GM23338 (cell line): ENCODE data around the gene TLR9. TPM values are rescaled to one million over a fixed set of nuclear protein-coding genes. Genes with fewer than 3 reads are reported as not detected.

Experiments used
- ATAC-seq: fragments of 200-7000 bp; cut with Tn5 transposase; 3 replicates; pipeline ENCODE4 v1.9.1; 2020
- DNase-seq: peaks from one replicate; pipeline ENCODE4 v3.0.0-alpha.2; 2015; ENCODE audit warnings: low spot score
- H2AFZ ChIP-seq: fragments of 200-600 bp; sonication (generic); 2 replicates; pipeline ENCODE4 v1.8.0; 2016; ENCODE audit warnings: antibody characterized with exemption, mild to moderate bottlenecking, moderate library complexity
- H3F3A ChIP-seq: fragments of 200-600 bp; sonication (generic); replicated peaks from 2 replicates; pipeline ENCODE4 v1.8.0; 2017; ENCODE audit warnings: antibody characterized with exemption, mixed run types, low read depth
- H3K27ac ChIP-seq: fragments of 200-600 bp; sonication (generic); 2 replicates; pipeline ENCODE4 v1.6.1; 2016; ENCODE audit warnings: low read depth
- H3K27me3 ChIP-seq: fragments of 200-600 bp; sonication (generic); 2 replicates; pipeline ENCODE4 v1.8.0; 2016; ENCODE audit warnings: mild to moderate bottlenecking, mixed run types, moderate library complexity; ENCODE audit not compliant: insufficient read depth
- H3K36me3 ChIP-seq: fragments of 200-600 bp; sonication (generic); 2 replicates; pipeline ENCODE4 v1.8.0; 2016; ENCODE audit warnings: mild to moderate bottlenecking; ENCODE audit not compliant: insufficient read depth
- H3K4me1 ChIP-seq: fragments of 200-600 bp; sonication (generic); 2 replicates; pipeline ENCODE4 v1.8.0; 2016; ENCODE audit warnings: mild to moderate bottlenecking, moderate library complexity; ENCODE audit not compliant: insufficient read depth
- H3K4me2 ChIP-seq: fragments of 200-600 bp; sonication (generic); 2 replicates; pipeline ENCODE4 v1.7.1; 2017; ENCODE audit warnings: mixed run types
- H3K4me3 ChIP-seq: fragments of 200-600 bp; sonication (generic); 2 replicates; pipeline ENCODE4 v1.6.1; 2016; ENCODE audit warnings: mixed run types
- H3K79me2 ChIP-seq: fragments of 200-600 bp; sonication (generic); replicated peaks from 2 replicates; pipeline ENCODE4 v1.8.0; 2017; ENCODE audit warnings: mild to moderate bottlenecking; ENCODE audit not compliant: insufficient read depth
- H3K9me2 ChIP-seq: fragments of 200-600 bp; sonication (generic); 2 replicates; pipeline ENCODE4 v1.8.0; 2017; ENCODE audit not compliant: insufficient read depth
- H4K20me1 ChIP-seq: fragments of 200-600 bp; sonication (generic); replicated peaks from 2 replicates; pipeline ENCODE4 v1.8.0; 2017; ENCODE audit warnings: mild to moderate bottlenecking; ENCODE audit not compliant: insufficient read depth
- H3K27ac Mint-ChIP-seq: 2 replicates; pipeline ENCODE4 v1.8.0; 2020; ENCODE audit warnings: inconsistent platforms, mild to moderate bottlenecking, moderate library complexity, mixed read lengths
- H3K27me3 Mint-ChIP-seq: 3 replicates; pipeline ENCODE4 v1.8.0; 2022; ENCODE audit warnings: low read depth, mild to moderate bottlenecking, moderate library complexity, mixed read lengths, inconsistent platforms; ENCODE audit not compliant: insufficient read depth, poor library complexity
- H3K36me3 Mint-ChIP-seq: 3 replicates; pipeline ENCODE4 v1.8.0; 2021; ENCODE audit warnings: low read depth, mild to moderate bottlenecking, inconsistent platforms, moderate library complexity, mixed read lengths
- H3K4me1 Mint-ChIP-seq: 3 replicates; pipeline ENCODE4 v1.8.0; 2020; ENCODE audit warnings: mild to moderate bottlenecking, inconsistent platforms, mixed read lengths
- H3K4me3 Mint-ChIP-seq: 3 replicates; pipeline ENCODE4 v1.8.0; 2021; ENCODE audit warnings: moderate library complexity, mild to moderate bottlenecking, inconsistent platforms, mixed read lengths
- H3K9me3 Mint-ChIP-seq: 3 replicates; pipeline ENCODE4 v1.8.0; 2020; ENCODE audit warnings: moderate library complexity, mild to moderate bottlenecking, inconsistent platforms, mixed read lengths
- EZH2phosphoT487 ChIP-seq: fragments of 200-600 bp; sonication (generic); IDR thresholded peaks from one replicate; pipeline ENCODE4 v1.8.1; 2018; ENCODE audit warnings: antibody characterized with exemption; ENCODE audit not compliant: unreplicated experiment
- JUNB ChIP-seq: IDR thresholded peaks from one replicate; pipeline ENCODE4 v1.6.1; 2016; ENCODE audit warnings: antibody characterized with exemption; ENCODE audit not compliant: unreplicated experiment
- REST ChIP-seq: IDR thresholded peaks from one replicate; pipeline ENCODE4 v1.6.1; 2018; ENCODE audit warnings: antibody characterized with exemption; ENCODE audit not compliant: unreplicated experiment
- STAT1 ChIP-seq: IDR thresholded peaks from one replicate; pipeline ENCODE4 v1.6.1; 2016; ENCODE audit warnings: antibody characterized with exemption; ENCODE audit not compliant: unreplicated experiment
- ZNF331 ChIP-seq: fragments of 250-450 bp; sonication (Bioruptor Pico); IDR thresholded peaks from 2 replicates; pipeline ENCODE4 v1.5.0; 2020; ENCODE audit warnings: low read depth, mild to moderate bottlenecking, moderate library complexity
- ZNF462 ChIP-seq: fragments of 250-450 bp; sonication (Bioruptor Pico); IDR thresholded peaks from 2 replicates; pipeline ENCODE4 v1.5.0; 2020; ENCODE audit warnings: mild to moderate bottlenecking, moderate library complexity
- polyA plus RNA-seq: library from polyadenylated mRNA; unstranded; fragments of >200 nt; fragmentation: Nextera tagmentation; extraction: Ambion mirVana; gene quantifications from 2 replicates; pipeline ENCODE4 v1.2.1, GENCODE V29; 2016
- total RNA-seq: library from RNA; depleted of rRNA; stranded (reverse); fragments of >200 nt; shearing (Covaris generic); gene quantifications from 2 replicates; pipeline ENCODE4 v1.2.3, GENCODE V29; 2014

Gene TLR9
- total and polyA plus RNA-seq, 2 experiments from 2014 or later: not detected

- H3K27me3 Mint-ChIP-seq: peaks cover 7% of the 10 kb centered on the region
- H3K4me3 Mint-ChIP-seq: no peak overlapping the region
- no peaks in the 10 kb centered on the region for H3K9me3 Mint-ChIP-seq
Measured at GRCh38 chr3:52215351-52215750, 10.1 kb downstream of the TLR9 start.

GRCh38 chr3:52213901-52214300 lies 11.5 kb downstream of the TLR9 start:
- no peaks in the 10 kb centered on the region for H3K4me1 ChIP-seq
- no peaks in the 10 kb centered on the region for H3K9me2 ChIP-seq
- no peaks in the 10 kb centered on the region for H3K27me3 ChIP-seq
- Mint-ChIP-seq H3K4me3 (no peak overlapping the region), H3K27me3 (peaks cover 7% of the 10 kb centered on the region), H3K36me3 (peaks cover 67% of the 10 kb centered on the region), H3K4me1 (peaks cover 6% of the 10 kb centered on the region; the same call in 2 of the 3 replicates), H3K27ac (no peak overlapping the region), H3K9me3 (no peaks in the 10 kb centered on the region)
- no peak overlapping the region for H3K4me2 ChIP-seq
- no peak overlapping the region for H2AFZ ChIP-seq
- no peak overlapping the region for H3K27ac ChIP-seq
- peaks cover 46% of the 10 kb centered on the region for H3K36me3 ChIP-seq
- peaks cover 2% of the 10 kb centered on the region; the same call in 1 of the 2 replicates for H4K20me1 ChIP-seq
- no peak overlapping the region for H3K4me3 ChIP-seq
- DNase-seq: no peak
- H3K79me2 ChIP-seq: no peaks in the 10 kb centered on the region
- ATAC-seq: no peak
- no peaks in the 10 kb centered on the region for H3F3A ChIP-seq
- TF ChIP-seq EZH2phosphoT487 (no peak), ZNF462 (CRISPR knock-in tag) (no peak), ZNF331 (CRISPR knock-in tag) (no peak), JUNB (no peak)

More at GRCh38 chr3:52215351-52215750, 10.1 kb downstream of the TLR9 start:
- Histone ChIP-seq H4K20me1 (peaks cover 2% of the 10 kb centered on the region; the same call in 1 of the 2 replicates), H3K9me2 (no peaks in the 10 kb centered on the region), H2AFZ (no peak overlapping the region), H3K4me3 (no peak overlapping the region), H3K36me3 (peaks cover 32% of the 10 kb centered on the region), H3K27ac (no peak overlapping the region), H3K27me3 (no peaks in the 10 kb centered on the region), H3K4me1 (no peaks in the 10 kb centered on the region), H3F3A (no peaks in the 10 kb centered on the region), H3K4me2 (no peak overlapping the region), H3K79me2 (no peaks in the 10 kb centered on the region)
- peaks cover 8% of the 10 kb centered on the region; the same call in 2 of the 3 replicates for H3K4me1 Mint-ChIP-seq
- DNase-seq (no peak), ATAC-seq (no peak)
- peaks cover 52% of the 10 kb centered on the region for H3K36me3 Mint-ChIP-seq
- H3K27ac Mint-ChIP-seq: no peak overlapping the region
- TF ChIP-seq STAT1 (no peak), REST (no peak)
